NCI-H446 (cell line): Measurements from ENCODE around the gene SURF2.

Experiments
- DNase-seq, 2 experiments: peaks; one replicate each; lab custom pipeline; 2025; lab: John Stamatoyannopoulos, UW

The SURF2 gene

DNA sequence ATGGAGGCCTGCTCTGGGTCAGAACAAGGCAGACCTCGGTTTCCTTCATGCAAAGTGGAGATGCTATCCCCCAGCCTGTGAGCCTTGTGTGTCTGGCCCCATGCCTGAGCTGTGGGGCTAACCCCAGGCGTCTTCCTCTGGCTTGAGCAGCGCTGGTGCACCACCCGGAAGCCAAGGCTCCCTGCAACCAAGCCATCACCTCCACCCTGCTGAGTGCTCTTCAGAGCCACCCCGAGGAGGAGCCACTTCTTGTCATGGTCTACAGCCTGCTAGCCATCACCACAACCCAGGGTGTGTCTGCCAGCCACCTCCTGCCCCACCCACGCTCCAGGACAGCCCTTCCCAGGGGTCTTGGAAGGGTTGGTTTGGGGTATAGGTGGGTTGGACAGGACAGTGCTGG lies 45.2 kb downstream of the SURF2 start:
- DNase-seq = no peak

DNA sequence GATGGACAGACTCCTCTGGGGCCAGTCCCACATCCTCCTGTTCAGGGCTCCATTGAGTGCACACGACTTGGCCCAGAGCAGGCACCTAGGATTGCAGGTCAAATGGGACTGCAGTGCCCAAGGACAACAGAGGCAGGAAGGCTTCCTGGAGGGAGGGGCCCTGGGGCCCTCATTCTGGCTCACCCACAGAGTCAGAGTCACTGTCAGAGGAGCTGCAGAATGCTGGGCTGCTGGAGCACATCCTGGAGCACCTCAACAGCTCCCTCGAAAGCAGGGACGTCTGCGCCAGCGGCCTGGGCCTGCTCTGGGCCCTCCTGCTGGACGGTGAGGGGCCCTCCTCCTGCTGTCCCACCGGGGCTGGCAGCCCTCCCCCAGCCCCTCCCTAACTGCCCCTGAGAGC lies 46.3 kb downstream of the SURF2 start:
- DNase-seq = no peak

DNA sequence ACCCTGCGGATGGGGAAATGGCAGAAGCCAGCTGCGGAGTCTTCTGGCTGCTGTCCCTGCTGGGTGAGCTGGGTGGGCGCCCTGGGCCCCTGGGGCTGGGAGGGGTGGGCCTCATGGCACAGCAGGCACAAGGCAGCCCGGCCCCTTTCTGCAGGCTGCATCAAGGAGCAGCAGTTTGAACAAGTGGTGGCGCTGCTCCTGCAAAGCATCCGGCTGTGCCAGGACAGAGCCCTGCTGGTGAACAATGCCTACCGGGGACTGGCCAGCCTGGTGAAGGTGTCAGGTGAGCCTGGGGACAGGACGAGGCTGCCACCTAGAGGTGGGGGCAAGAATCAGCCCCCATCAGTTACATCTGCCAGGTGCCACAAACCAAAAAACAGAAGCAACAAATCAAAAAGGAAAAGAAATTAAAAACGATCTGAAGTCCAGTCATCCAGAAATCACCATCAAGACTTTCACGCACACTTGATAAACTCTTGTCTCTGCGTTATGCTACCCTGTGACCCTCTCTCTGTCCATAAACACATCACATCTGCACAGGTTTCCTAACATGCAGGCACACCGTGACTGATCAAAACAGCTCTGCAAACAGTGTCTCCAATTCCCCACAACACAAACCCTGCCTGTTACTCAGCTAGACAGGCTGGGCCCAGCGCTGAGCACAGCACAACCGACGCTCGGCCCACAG lies 47.6 kb downstream of the SURF2 start:
- DNase-seq = no peak

DNA sequence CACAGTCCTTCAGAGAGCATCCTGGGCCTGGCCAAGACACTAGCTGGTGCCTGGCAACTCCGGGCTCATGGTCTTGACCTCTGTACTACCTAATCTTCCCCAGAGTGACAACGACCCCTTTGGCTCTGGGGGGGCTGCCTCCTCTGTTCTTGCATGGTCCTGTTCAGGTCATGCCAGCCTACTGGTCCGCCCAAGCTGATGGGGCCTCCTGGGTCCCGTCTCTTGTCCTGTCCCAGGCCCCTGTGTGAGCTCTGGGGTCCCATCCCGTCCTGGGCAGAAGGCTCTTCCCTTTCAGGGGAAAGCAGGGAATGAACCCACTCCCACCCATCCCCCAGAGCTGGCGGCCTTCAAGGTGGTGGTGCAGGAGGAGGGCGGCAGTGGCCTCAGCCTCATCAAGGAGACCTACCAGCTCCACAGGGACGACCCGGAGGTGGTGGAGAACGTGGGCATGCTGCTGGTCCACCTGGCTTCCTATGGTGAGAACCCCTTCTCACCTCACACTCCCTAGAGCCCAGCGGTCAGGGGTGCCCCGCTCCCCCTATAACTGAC lies 48.2 kb downstream of the SURF2 start:
- DNase-seq = no peak

DNA sequence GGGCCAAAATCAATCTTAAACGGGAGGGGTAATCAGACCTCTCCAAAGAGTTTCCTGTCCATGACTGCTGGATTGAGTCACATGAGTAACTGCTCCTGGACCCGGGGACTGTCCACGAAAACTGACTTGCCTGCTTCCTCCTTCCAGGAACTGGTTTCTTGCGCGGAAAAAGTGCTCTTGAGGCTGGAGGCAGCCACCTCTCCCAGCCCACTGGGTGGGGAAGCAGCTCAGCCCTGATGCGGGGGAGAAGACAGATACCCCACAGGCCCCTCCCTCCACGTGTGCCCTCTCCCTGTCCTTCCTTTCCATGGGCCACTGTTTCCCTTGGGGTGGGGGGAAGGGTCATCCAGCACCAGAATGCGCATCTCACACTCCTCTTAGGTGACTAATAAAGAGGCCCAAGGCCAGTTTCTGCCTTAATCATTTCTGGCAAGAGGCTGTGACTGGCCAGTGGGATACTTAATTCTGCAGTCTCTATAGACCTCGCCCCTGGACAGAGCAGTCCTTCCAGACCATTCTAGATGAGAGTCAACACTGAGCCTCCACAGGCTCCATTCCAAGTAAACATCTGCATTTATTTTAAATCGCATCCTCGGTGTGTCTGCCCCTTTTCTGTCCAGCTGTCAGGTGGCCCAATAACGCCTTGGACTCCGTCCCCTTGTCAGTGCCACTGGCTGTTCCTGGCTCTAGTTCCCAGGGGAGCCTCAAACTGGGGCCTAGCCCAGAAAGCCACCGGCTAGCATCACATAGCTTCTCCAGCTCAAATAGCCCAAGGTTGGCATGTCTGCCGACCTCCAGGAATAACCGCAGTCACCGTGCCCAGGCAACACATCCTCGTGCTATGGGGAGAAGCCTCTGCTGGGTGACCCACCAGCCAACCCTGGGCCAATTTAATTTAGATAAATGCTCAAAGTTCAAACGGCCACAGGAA lies 49.4 kb downstream of the SURF2 start:
- DNase-seq = no peak

DNA sequence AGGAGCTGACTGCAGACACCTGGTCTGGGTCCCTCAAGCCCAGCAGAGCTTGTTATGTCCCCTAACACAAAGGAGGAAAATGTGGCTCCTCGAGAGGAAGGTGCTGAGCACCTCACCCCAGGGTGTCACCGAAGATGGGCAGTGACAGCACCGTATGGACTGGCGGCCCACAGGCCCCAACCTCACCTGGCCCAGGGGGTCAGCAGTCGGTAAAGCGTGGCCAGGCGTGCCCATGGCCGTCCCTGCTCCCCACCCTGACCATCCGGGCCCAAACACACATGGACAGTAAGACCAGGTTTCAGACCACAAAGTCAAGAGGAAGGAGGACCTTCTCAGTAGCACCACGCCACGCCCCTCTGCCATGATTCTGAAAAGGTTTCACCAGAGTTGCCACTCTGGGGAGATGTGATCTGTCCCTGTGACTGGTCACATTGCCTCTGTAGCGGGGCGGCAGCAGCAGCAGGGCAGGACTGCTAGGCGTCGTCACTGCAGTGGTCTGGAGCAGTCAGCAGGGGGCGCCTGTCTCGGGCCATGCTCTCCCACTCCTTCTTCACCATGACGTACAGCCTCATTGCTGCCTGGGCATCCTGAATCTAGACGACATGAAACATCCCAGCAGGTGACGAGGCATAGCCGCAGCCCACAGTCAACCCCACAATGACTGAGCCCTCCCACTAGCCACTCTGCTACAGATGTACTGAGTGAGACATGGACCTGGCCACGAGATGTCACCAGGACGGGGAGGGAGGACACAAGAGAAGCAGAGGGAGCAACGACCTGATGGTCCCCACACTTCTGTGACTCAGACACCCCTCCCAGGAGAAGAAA lies 50.3 kb downstream of the SURF2 start:
- peak in 1 of 2 experiments; percentile 16 for DNase-seq

DNA sequence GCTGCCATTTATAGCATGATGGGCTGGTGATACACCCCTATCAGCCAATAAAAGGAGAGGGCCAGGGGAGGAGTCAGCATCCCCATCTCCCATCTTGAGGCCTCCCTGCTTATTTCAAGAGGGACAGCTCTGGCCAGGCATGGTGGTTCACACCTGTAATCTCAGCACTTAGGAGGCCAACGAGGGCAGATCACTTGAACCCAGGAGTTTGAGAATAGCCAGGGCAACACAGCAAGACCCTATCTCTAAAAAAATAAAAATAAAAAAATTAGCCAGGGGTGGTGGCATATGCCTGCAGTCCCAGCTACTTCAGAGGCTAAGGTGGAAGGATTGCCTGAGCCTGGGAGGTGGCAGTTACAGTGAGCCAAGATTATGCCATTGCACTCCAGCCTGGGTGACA lies 51.7 kb downstream of the SURF2 start:
- no peak for DNase-seq
